ENCODE data around the gene HIF3A.

DNA sequence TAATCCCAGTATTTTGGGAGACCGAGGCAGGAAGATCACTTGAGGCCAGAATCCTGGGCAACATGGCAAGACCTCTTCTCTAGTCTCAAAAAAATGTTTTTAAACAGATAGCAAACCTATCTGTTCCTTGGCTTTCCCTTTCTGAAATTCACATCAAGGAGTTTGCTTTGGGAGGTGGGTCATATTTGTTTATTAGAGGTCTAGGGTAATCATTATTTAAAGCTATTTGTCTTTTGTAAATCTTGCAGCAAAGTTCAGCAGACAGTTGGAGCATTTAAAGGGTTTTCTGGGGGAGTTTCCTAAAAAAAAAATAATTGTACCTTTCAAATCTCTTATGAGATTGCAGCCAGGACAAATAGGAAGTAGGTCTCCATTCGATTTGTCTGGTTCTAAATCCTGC, 67.5 kb downstream of the HIF3A start:
- TF ChIP-seq, protein P1, sequence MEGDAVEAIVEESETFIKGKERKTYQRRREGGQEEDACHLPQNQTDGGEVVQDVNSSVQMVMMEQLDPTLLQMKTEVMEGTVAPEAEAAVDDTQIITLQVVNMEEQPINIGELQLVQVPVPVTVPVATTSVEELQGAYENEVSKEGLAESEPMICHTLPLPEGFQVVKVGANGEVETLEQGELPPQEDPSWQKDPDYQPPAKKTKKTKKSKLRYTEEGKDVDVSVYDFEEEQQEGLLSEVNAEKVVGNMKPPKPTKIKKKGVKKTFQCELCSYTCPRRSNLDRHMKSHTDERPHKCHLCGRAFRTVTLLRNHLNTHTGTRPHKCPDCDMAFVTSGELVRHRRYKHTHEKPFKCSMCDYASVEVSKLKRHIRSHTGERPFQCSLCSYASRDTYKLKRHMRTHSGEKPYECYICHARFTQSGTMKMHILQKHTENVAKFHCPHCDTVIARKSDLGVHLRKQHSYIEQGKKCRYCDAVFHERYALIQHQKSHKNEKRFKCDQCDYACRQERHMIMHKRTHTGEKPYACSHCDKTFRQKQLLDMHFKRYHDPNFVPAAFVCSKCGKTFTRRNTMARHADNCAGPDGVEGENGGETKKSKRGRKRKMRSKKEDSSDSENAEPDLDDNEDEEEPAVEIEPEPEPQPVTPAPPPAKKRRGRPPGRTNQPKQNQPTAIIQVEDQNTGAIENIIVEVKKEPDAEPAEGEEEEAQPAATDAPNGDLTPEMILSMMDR (IDR thresholded peaks at IDR 0.05), result no peak
- no peak for TF ChIP-seq ZFX (IDR thresholded peaks at IDR 0.05; ENCODE audit: borderline replicate concordance)
